Measurements from ENCODE around the gene CGNL1.

Gene CGNL1

GRCh38 chr15:57406062-57406772 lies 29.9 kb downstream of the CGNL1 start:
- POLR2A ChIA-PET: no interaction called here
- TF ChIP-seq, protein P1, sequence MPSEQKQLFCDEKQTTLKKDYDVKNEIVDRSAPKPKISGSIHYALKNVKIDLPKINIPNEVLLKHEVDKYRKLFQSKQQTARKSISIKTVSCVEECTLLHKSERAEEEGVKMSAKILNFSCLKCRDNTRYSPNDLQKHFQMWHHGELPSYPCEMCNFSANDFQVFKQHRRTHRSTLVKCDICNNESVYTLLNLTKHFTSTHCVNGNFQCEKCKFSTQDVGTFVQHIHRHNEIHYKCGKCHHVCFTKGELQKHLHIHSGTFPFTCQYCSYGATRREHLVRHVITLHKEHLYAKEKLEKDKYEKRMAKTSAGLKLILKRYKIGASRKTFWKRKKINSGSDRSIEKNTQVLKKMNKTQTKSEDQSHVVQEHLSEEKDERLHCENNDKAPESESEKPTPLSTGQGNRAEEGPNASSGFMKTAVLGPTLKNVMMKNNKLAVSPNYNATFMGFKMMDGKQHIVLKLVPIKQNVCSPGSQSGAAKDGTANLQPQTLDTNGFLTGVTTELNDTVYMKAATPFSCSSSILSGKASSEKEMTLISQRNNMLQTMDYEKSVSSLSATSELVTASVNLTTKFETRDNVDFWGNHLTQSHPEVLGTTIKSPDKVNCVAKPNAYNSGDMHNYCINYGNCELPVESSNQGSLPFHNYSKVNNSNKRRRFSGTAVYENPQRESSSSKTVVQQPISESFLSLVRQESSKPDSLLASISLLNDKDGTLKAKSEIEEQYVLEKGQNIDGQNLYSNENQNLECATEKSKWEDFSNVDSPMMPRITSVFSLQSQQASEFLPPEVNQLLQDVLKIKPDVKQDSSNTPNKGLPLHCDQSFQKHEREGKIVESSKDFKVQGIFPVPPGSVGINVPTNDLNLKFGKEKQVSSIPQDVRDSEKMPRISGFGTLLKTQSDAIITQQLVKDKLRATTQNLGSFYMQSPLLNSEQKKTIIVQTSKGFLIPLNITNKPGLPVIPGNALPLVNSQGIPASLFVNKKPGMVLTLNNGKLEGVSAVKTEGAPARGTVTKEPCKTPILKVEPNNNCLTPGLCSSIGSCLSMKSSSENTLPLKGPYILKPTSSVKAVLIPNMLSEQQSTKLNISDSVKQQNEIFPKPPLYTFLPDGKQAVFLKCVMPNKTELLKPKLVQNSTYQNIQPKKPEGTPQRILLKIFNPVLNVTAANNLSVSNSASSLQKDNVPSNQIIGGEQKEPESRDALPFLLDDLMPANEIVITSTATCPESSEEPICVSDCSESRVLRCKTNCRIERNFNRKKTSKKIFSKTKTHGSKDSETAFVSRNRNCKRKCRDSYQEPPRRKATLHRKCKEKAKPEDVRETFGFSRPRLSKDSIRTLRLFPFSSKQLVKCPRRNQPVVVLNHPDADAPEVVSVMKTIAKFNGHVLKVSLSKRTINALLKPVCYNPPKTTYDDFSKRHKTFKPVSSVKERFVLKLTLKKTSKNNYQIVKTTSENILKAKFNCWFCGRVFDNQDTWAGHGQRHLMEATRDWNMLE (tag by site-specific recombination; conservative IDR thresholded peaks at IDR 0.05; ENCODE audit: low read depth): no peak
- TF ChIP-seq ZBTB48 (tag by site-specific recombination; IDR thresholded peaks at IDR 0.05) (no peak), ZFP69B (tag by site-specific recombination; IDR thresholded peaks at IDR 0.05) (no peak), ZNF416 (tag by site-specific recombination; IDR thresholded peaks at IDR 0.05) (no peak), SCRT2 (tag by site-specific recombination; IDR thresholded peaks at IDR 0.05) (peak; percentile 52; the same call in 1 of the 2 replicates), ZSCAN16 (tag by site-specific recombination; IDR thresholded peaks at IDR 0.05) (no peak), SCRT1 (tag by site-specific recombination; IDR thresholded peaks at IDR 0.05; ENCODE audit: borderline replicate concordance) (peak; percentile 48; the same call in 1 of the 2 replicates), ZNF580 (tag by site-specific recombination; IDR thresholded peaks at IDR 0.05) (no peak), ZNF626 (tag by site-specific recombination; IDR thresholded peaks at IDR 0.05) (no peak), ZNF701 (tag by site-specific recombination; IDR thresholded peaks at IDR 0.05) (no peak), ZNF16 (tag by site-specific recombination; IDR thresholded peaks at IDR 0.05; ENCODE audit: low read depth) (no peak), ZIC2 (tag by site-specific recombination; IDR thresholded peaks at IDR 0.05) (no peak), ZNF449 (tag by site-specific recombination; IDR thresholded peaks at IDR 0.05) (no peak), ZNF747 (tag by site-specific recombination; IDR thresholded peaks at IDR 0.05) (no peak), KLF16 (tag by site-specific recombination; IDR thresholded peaks at IDR 0.05) (no peak), ZBTB10 (tag by site-specific recombination; IDR thresholded peaks at IDR 0.05) (no peak), ZNF341 (tag by site-specific recombination; IDR thresholded peaks at IDR 0.05; ENCODE audit: low read depth) (peak; percentile 42; the same call in 1 of the 2 replicates), ZNF48 (tag by site-specific recombination; IDR thresholded peaks at IDR 0.05) (no peak), TRIM28 (IDR thresholded peaks at IDR 0.05; ENCODE audit: borderline replicate concordance, low read length) (no peak), ZNF677 (tag by site-specific recombination; IDR thresholded peaks at IDR 0.05) (no peak)
- TF ChIP-seq, protein P2, sequence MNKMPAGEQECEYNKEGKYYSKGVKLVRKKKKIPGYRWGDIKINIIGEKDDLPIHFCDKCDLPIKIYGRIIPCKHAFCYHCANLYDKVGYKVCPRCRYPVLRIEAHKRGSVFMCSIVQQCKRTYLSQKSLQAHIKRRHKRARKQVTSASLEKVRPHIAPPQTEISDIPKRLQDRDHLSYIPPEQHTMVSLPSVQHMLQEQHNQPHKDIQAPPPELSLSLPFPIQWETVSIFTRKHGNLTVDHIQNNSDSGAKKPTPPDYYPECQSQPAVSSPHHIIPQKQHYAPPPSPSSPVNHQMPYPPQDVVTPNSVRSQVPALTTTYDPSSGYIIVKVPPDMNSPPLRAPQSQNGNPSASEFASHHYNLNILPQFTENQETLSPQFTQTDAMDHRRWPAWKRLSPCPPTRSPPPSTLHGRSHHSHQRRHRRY (tag by site-specific recombination; IDR thresholded peaks at IDR 0.05): no peak
- TF ChIP-seq, protein P3, sequence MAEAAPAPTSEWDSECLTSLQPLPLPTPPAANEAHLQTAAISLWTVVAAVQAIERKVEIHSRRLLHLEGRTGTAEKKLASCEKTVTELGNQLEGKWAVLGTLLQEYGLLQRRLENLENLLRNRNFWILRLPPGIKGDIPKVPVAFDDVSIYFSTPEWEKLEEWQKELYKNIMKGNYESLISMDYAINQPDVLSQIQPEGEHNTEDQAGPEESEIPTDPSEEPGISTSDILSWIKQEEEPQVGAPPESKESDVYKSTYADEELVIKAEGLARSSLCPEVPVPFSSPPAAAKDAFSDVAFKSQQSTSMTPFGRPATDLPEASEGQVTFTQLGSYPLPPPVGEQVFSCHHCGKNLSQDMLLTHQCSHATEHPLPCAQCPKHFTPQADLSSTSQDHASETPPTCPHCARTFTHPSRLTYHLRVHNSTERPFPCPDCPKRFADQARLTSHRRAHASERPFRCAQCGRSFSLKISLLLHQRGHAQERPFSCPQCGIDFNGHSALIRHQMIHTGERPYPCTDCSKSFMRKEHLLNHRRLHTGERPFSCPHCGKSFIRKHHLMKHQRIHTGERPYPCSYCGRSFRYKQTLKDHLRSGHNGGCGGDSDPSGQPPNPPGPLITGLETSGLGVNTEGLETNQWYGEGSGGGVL (tag by site-specific recombination; IDR thresholded peaks at IDR 0.05): no peak

More at GRCh38 chr15:57406062-57406772, 29.9 kb downstream of the CGNL1 start:
- no peaks in the 10 kb centered on the region for H3K4me1 ChIP-seq (ENCODE audit: control insufficient read depth, insufficient read depth, low read length)
- H3K9me3 ChIP-seq (ENCODE audit: control insufficient read depth, insufficient read depth, low read depth, low read length): no peaks in the 10 kb centered on the region
- no peak overlapping the region for H3K27ac ChIP-seq (ENCODE audit: extremely low read depth, low read depth, low read length)
- CTCF ChIA-PET: no interaction called here
- no peak overlapping the region for H3K4me3 ChIP-seq (ENCODE audit: low read depth, low read length)
- no peaks in the 10 kb centered on the region for H3K36me3 ChIP-seq (ENCODE audit: control insufficient read depth in 2 of 2, insufficient read depth in 1 of 2, low read length in 2 of 2)
